ENCODE results near the gene CMIP. TPM values are rescaled to one million over a fixed set of nuclear protein-coding genes. Genes with fewer than 3 reads are reported as not detected.

The CMIP gene
- total RNA-seq, 1 donor from 2014 or later = 6.6 TPM

DNA sequence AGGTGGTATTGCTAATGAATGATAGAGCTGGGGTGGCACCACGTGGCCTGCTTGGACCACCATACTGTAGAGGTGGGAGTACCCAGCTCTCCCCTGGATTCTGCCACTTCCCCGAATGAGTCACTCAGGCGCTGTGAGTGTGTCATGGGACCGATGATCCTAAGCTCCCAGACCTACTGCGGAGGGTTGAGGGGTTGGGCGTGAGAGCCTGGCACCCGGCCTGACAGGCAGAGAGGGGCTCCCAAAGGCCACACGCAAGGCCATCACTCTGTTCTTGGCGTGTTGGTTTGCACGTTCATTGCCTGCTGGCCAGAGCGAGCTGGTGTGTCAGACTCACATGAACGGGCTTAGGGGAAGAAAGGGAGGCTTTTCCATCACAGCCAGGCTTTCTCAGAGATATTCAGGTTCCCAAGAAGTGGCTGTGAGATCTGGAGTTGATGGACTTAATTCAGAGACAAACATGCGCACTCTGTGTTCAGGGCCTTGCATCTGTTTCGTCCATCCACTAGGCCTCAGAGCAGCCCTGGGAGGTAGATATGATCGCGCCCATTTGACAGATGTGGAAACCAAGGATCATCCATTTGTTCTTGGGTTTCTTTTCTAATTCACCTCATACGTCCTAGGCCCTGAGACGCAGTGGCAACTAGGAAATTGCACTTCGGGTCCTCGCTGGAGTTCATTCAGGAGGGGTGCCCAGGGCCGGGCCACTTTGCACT, 41.4 kb downstream of the CMIP start:
- Histone ChIP-seq H2AFZ (replicated peaks) (no peak overlapping the region), H3K9ac (no peak overlapping the region), H3K27ac (no peak overlapping the region), H3K4me3 (no peak overlapping the region), H3K9me3 (ENCODE audit: low read depth) (no peaks in the 10 kb centered on the region), H4K20me1 (ENCODE audit: low read depth) (peaks cover 92% of the 10 kb centered on the region), H3K79me2 (ENCODE audit: low read depth) (peaks cover 98% of the 10 kb centered on the region), H3K4me2 (no peak overlapping the region), H3K36me3 (no peaks in the 10 kb centered on the region), H3K4me1 (peaks cover 5% of the 10 kb centered on the region), H3K27me3 (no peaks in the 10 kb centered on the region), H3F3A (ENCODE audit: low read depth) (no peaks in the 10 kb centered on the region)
- H3K36me3 Mint-ChIP-seq = no peaks in the 10 kb centered on the region
- DNase-seq (ENCODE audit: low spot score) = no peak
- H3K4me1 Mint-ChIP-seq = peaks cover 59% of the 10 kb centered on the region
- no peak overlapping the region for H3K4me3 Mint-ChIP-seq
- H3K27ac Mint-ChIP-seq = no peak overlapping the region
- no peaks in the 10 kb centered on the region for H3K27me3 Mint-ChIP-seq (ENCODE audit: insufficient read depth, low read depth)
- H3K9me3 Mint-ChIP-seq = no peaks in the 10 kb centered on the region
- no peak for TF ChIP-seq CTCF (IDR thresholded peaks at IDR 0.05)
- no peak for TF ChIP-seq EZH2 (IDR thresholded peaks at IDR 0.05)
- TF ChIP-seq EZH2phosphoT487 (IDR thresholded peaks at IDR 0.05) = no peak

DNA sequence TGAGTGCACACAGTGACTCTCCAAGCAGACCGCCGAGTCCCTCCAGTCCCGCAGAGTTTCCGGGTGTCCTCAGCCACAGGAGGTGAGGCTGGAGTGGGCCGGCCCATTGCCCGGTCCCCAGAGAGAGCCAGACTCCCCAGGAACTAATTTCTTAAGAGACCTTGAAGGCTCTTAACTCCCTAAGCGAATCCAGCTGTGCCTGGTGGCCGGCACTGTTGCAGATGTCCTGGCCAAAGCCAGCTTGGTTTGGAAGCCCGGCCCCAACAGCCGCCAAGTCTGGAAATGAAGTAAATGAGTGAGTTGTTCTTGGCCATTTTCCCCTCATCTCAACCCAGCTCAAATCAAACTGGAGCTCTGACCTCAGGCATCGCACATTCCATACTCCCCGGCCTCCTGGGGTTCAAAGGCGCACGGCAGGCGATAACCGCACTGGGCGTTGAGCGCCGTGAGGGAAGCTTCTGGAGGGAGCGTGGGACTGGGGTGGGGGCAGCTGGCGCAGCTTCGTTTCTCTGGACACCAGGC, 42.0 kb downstream of the CMIP start:
- no peak overlapping the region for H3K4me3 Mint-ChIP-seq
- peaks cover 95% of the 10 kb centered on the region for H4K20me1 ChIP-seq (ENCODE audit: low read depth)
- no peaks in the 10 kb centered on the region for H3K9me3 Mint-ChIP-seq

GRCh38 chr16:81487301-81487720, 42.7 kb downstream of the CMIP start:
- H3K4me2 ChIP-seq = no peak overlapping the region
- H3K9me3 ChIP-seq (ENCODE audit: low read depth) = no peaks in the 10 kb centered on the region
- H3K4me1 ChIP-seq = peaks cover 13% of the 10 kb centered on the region
- no peaks in the 10 kb centered on the region for H3K27me3 ChIP-seq
- Mint-ChIP-seq H3K9me3 (no peaks in the 10 kb centered on the region), H3K27ac (no peak overlapping the region), H3K27me3 (ENCODE audit: insufficient read depth, low read depth) (no peaks in the 10 kb centered on the region), H3K36me3 (peaks cover 3% of the 10 kb centered on the region), H3K4me1 (peaks cover 66% of the 10 kb centered on the region), H3K4me3 (no peak overlapping the region)
- H3K9ac ChIP-seq = no peak overlapping the region
- H2AFZ ChIP-seq (replicated peaks) = no peak overlapping the region
- TF ChIP-seq EZH2phosphoT487 (IDR thresholded peaks at IDR 0.05) = no peak
- TF ChIP-seq CTCF (IDR thresholded peaks at IDR 0.05) = no peak
- no peak for TF ChIP-seq EZH2 (IDR thresholded peaks at IDR 0.05)
- peaks cover 99% of the 10 kb centered on the region for H3K79me2 ChIP-seq (ENCODE audit: low read depth)
- no peak overlapping the region for H3K4me3 ChIP-seq
- peaks cover 9% of the 10 kb centered on the region for H3F3A ChIP-seq (ENCODE audit: low read depth)
- H3K27ac ChIP-seq = no peak overlapping the region
- no peaks in the 10 kb centered on the region for H3K36me3 ChIP-seq
- no peak for DNase-seq (ENCODE audit: low spot score)
- peaks cover 98% of the 10 kb centered on the region for H4K20me1 ChIP-seq (ENCODE audit: low read depth)

More for the DNA sequence above, 42.0 kb downstream of the CMIP start:
- no peaks in the 10 kb centered on the region for H3K27me3 ChIP-seq
- H2AFZ ChIP-seq (replicated peaks) = no peak overlapping the region
- peaks cover 61% of the 10 kb centered on the region for H3K4me1 Mint-ChIP-seq
- TF ChIP-seq CTCF (IDR thresholded peaks at IDR 0.05) (no peak), EZH2 (IDR thresholded peaks at IDR 0.05) (no peak)
- peaks cover 6% of the 10 kb centered on the region for H3K4me1 ChIP-seq
- H3K4me2 ChIP-seq = no peak overlapping the region
- no peak overlapping the region for H3K9ac ChIP-seq
- peaks cover 1% of the 10 kb centered on the region for H3K36me3 Mint-ChIP-seq
- H3K27ac Mint-ChIP-seq = no peak overlapping the region
- H3K9me3 ChIP-seq (ENCODE audit: low read depth) = no peaks in the 10 kb centered on the region
- H3F3A ChIP-seq (ENCODE audit: low read depth) = peaks cover 2% of the 10 kb centered on the region
- no peak for DNase-seq (ENCODE audit: low spot score)
- H3K36me3 ChIP-seq = no peaks in the 10 kb centered on the region
- no peak overlapping the region for H3K4me3 ChIP-seq
- H3K27ac ChIP-seq = no peak overlapping the region
- no peaks in the 10 kb centered on the region for H3K27me3 Mint-ChIP-seq (ENCODE audit: insufficient read depth, low read depth)
- peaks cover 98% of the 10 kb centered on the region for H3K79me2 ChIP-seq (ENCODE audit: low read depth)

All from neural progenitor cell (in vitro differentiated cells).